Neural cell (in vitro differentiated cells): ENCODE measurements around the gene SLC25A13. TPM values are rescaled to one million over a fixed set of nuclear protein-coding genes. Genes with fewer than 3 reads are reported as not detected.

Source experiments
- H2AFZ ChIP-seq: fragments of 200-600, 300-800 bp; sonication (generic), shearing (Covaris generic); 2 replicates; pipeline ENCODE4 v1.6.0; 2014; ENCODE audit warnings: low read depth, mild to moderate bottlenecking, antibody characterized with exemption, low read length, moderate library complexity
- H3F3A ChIP-seq: fragments of 200-600 bp; shearing (Covaris generic); 2 replicates; pipeline ENCODE4 v1.6.1; 2016; ENCODE audit warnings: mild to moderate bottlenecking, moderate library complexity, mixed read lengths, antibody characterized with exemption, low read length; ENCODE audit not compliant: insufficient read depth, poor library complexity, severe bottlenecking
- H3K27ac ChIP-seq: fragments of 200-600, 300-800 bp; sonication (generic), shearing (Covaris generic); 2 replicates; pipeline ENCODE4 v1.5.1; 2014; ENCODE audit warnings: mild to moderate bottlenecking, low read length, moderate library complexity
- H3K27me3 ChIP-seq: fragments of 300-800, 200-600 bp; sonication (generic), shearing (Covaris generic); 2 replicates; pipeline ENCODE4 v1.6.0; 2014; ENCODE audit warnings: mild to moderate bottlenecking, low read depth, low read length, moderate library complexity; ENCODE audit not compliant: insufficient read depth
- H3K36me3 ChIP-seq: fragments of 300-800, 200-600 bp; sonication (generic), shearing (Covaris generic); 2 replicates; pipeline ENCODE4 v1.5.1; 2014; ENCODE audit warnings: mild to moderate bottlenecking, antibody characterized with exemption, low read length, moderate library complexity; ENCODE audit not compliant: insufficient read depth
- H3K4me2 ChIP-seq: fragments of 300-800, 200-600 bp; sonication (generic), shearing (Covaris generic); 2 replicates; pipeline ENCODE4 v1.6.0; 2014; ENCODE audit warnings: mild to moderate bottlenecking, low read length
- H3K4me3 ChIP-seq: fragments of 300-800, 200-600 bp; sonication (generic), shearing (Covaris generic); 2 replicates; pipeline ENCODE4 v1.5.1; 2014; ENCODE audit warnings: mild to moderate bottlenecking, low read length, moderate library complexity
- H3K79me2 ChIP-seq: fragments of 200-600 bp; shearing (Covaris generic); replicated peaks from 2 replicates; pipeline ENCODE4 v1.6.0; 2014; ENCODE audit warnings: mild to moderate bottlenecking, low read length, moderate library complexity; ENCODE audit not compliant: insufficient read depth
- H3K9ac ChIP-seq: fragments of 300-800, 200-600 bp; sonication (generic), shearing (Covaris generic); 2 replicates; pipeline ENCODE4 v1.6.1; 2016; ENCODE audit warnings: mild to moderate bottlenecking, low read length, mixed read lengths
- H3K9me2 ChIP-seq: fragments of 200-600 bp; shearing (Covaris generic); 2 replicates; pipeline ENCODE4 v1.6.1; 2016; ENCODE audit warnings: mild to moderate bottlenecking, low read length, mixed read lengths; ENCODE audit not compliant: insufficient read depth
- H3K9me3 ChIP-seq: fragments of 200-600, 300-800 bp; sonication (generic), shearing (Covaris generic); 2 replicates; pipeline ENCODE4 v1.6.1; 2016; ENCODE audit warnings: mild to moderate bottlenecking, mixed run types, low read length, moderate library complexity, mixed read lengths
- H4K20me1 ChIP-seq: fragments of 200-600 bp; shearing (Covaris generic); 2 replicates; pipeline ENCODE4 v1.6.1; 2016; ENCODE audit warnings: mild to moderate bottlenecking, mixed run types; ENCODE audit not compliant: insufficient read depth
- CTCF ChIP-seq: fragments of 450-650 bp; IDR thresholded peaks from 2 replicates; pipeline ENCODE4 v1.5.1; 2014; ENCODE audit warnings: antibody characterized with exemption, mild to moderate bottlenecking, moderate library complexity; ENCODE audit not compliant: poor library complexity, severe bottlenecking
- EP300 ChIP-seq: fragments of 450-650 bp; conservative IDR thresholded peaks from 2 replicates; pipeline ENCODE4 v1.6.1; 2014; ENCODE audit warnings: antibody characterized with exemption, mild to moderate bottlenecking, moderate library complexity; ENCODE audit not compliant: poor library complexity, severe bottlenecking
- EZH2 ChIP-seq: fragments of 200-600, 300-800 bp; shearing (Covaris generic), sonication (generic); IDR thresholded peaks from 2 replicates; pipeline ENCODE4 v1.6.1; 2014; ENCODE audit warnings: antibody characterized with exemption, low read length, borderline replicate concordance, mild to moderate bottlenecking; ENCODE audit not compliant: insufficient read depth, poor library complexity, severe bottlenecking
- MXI1 ChIP-seq: fragments of 450-650 bp; conservative IDR thresholded peaks from 2 replicates; pipeline ENCODE4 v1.6.1; 2014; ENCODE audit warnings: antibody characterized with exemption, mild to moderate bottlenecking; ENCODE audit not compliant: poor library complexity, severe bottlenecking
- POLR2AphosphoS5 ChIP-seq: IDR thresholded peaks from 2 replicates; pipeline ENCODE4 v1.6.1; 2012
- RAD21 ChIP-seq: fragments of 450-650 bp; conservative IDR thresholded peaks from 2 replicates; pipeline ENCODE4 v1.6.1; 2014; ENCODE audit warnings: antibody characterized with exemption, mild to moderate bottlenecking, moderate library complexity
- SMC3 ChIP-seq: fragments of 450-650 bp; conservative IDR thresholded peaks from 2 replicates; pipeline ENCODE4 v1.6.1; 2014; ENCODE audit warnings: antibody characterized with exemption, mild to moderate bottlenecking, moderate library complexity; ENCODE audit not compliant: poor library complexity
- TAF1 ChIP-seq: IDR thresholded peaks from 2 replicates; pipeline ENCODE4 v1.6.1; 2012; ENCODE audit warnings: low read depth
- polyA plus RNA-seq: library from polyadenylated mRNA; depleted of rRNA; stranded (reverse); fragments of >200 nt; gene quantifications from 2 replicates; pipeline ENCODE4 v1.2.3, GENCODE V29; 2014
- TF ChIP-seq, protein P1 (sequence below): IDR thresholded peaks from 2 replicates; pipeline ENCODE4 v1.6.1; 2012; ENCODE audit warnings: borderline replicate concordance

SLC25A13 gene
- polyA plus RNA-seq, 1 donor from 2014 or later: 20.2 TPM

GRCh38 chr7:96316949-96317348, 4.9 kb downstream of the SLC25A13 start:
- Histone ChIP-seq H3F3A (no peaks in the 10 kb centered on the region), H3K4me3 (no peak overlapping the region), H3K9me3 (no peaks in the 10 kb centered on the region), H3K9me2 (no peaks in the 10 kb centered on the region), H3K27me3 (no peaks in the 10 kb centered on the region), H3K27ac (no peak overlapping the region), H3K4me2 (no peak overlapping the region), H4K20me1 (no peaks in the 10 kb centered on the region), H3K79me2 (peaks cover 46% of the 10 kb centered on the region), H2AFZ (no peak overlapping the region), H3K9ac (no peak overlapping the region), H3K36me3 (no peaks in the 10 kb centered on the region)
- TF ChIP-seq MXI1: no peak
- TF ChIP-seq, protein P1, sequence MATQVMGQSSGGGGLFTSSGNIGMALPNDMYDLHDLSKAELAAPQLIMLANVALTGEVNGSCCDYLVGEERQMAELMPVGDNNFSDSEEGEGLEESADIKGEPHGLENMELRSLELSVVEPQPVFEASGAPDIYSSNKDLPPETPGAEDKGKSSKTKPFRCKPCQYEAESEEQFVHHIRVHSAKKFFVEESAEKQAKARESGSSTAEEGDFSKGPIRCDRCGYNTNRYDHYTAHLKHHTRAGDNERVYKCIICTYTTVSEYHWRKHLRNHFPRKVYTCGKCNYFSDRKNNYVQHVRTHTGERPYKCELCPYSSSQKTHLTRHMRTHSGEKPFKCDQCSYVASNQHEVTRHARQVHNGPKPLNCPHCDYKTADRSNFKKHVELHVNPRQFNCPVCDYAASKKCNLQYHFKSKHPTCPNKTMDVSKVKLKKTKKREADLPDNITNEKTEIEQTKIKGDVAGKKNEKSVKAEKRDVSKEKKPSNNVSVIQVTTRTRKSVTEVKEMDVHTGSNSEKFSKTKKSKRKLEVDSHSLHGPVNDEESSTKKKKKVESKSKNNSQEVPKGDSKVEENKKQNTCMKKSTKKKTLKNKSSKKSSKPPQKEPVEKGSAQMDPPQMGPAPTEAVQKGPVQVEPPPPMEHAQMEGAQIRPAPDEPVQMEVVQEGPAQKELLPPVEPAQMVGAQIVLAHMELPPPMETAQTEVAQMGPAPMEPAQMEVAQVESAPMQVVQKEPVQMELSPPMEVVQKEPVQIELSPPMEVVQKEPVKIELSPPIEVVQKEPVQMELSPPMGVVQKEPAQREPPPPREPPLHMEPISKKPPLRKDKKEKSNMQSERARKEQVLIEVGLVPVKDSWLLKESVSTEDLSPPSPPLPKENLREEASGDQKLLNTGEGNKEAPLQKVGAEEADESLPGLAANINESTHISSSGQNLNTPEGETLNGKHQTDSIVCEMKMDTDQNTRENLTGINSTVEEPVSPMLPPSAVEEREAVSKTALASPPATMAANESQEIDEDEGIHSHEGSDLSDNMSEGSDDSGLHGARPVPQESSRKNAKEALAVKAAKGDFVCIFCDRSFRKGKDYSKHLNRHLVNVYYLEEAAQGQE: no peak
- TF ChIP-seq POLR2AphosphoS5: no peak
- TF ChIP-seq EP300: no peak
- TF ChIP-seq CTCF: no peak
- TF ChIP-seq TAF1: no peak
- TF ChIP-seq EZH2: no peak

GRCh38 chr7:96315125-96315512, 6.8 kb downstream of the SLC25A13 start:
- no peaks in the 10 kb centered on the region for H4K20me1 ChIP-seq
- H3F3A ChIP-seq: no peaks in the 10 kb centered on the region
- no peaks in the 10 kb centered on the region for H3K9me2 ChIP-seq
- peaks cover 35% of the 10 kb centered on the region for H3K79me2 ChIP-seq
- H3K4me3 ChIP-seq: no peak overlapping the region
- no peaks in the 10 kb centered on the region for H3K36me3 ChIP-seq
- H3K9ac ChIP-seq: no peak overlapping the region
- no peak overlapping the region for H3K27ac ChIP-seq
- no peaks in the 10 kb centered on the region for H3K27me3 ChIP-seq
- no peak overlapping the region for H3K4me2 ChIP-seq
- H3K9me3 ChIP-seq: no peaks in the 10 kb centered on the region
- TF ChIP-seq RAD21: no peak
- TF ChIP-seq, protein P1: no peak
- TF ChIP-seq EZH2: no peak
- TF ChIP-seq TAF1: no peak
- no peak for TF ChIP-seq MXI1
- no peak for TF ChIP-seq POLR2AphosphoS5
- TF ChIP-seq EP300: no peak
- no peak for TF ChIP-seq SMC3
- no peak for TF ChIP-seq CTCF
- H2AFZ ChIP-seq: no peak overlapping the region
